Measurements from ENCODE around the gene TRABD2B.

Gene TRABD2B

GRCh38 chr1:47766832-47767740 is 230.1 kb downstream of the TRABD2B start:
- DNase-seq = no peak

DNA sequence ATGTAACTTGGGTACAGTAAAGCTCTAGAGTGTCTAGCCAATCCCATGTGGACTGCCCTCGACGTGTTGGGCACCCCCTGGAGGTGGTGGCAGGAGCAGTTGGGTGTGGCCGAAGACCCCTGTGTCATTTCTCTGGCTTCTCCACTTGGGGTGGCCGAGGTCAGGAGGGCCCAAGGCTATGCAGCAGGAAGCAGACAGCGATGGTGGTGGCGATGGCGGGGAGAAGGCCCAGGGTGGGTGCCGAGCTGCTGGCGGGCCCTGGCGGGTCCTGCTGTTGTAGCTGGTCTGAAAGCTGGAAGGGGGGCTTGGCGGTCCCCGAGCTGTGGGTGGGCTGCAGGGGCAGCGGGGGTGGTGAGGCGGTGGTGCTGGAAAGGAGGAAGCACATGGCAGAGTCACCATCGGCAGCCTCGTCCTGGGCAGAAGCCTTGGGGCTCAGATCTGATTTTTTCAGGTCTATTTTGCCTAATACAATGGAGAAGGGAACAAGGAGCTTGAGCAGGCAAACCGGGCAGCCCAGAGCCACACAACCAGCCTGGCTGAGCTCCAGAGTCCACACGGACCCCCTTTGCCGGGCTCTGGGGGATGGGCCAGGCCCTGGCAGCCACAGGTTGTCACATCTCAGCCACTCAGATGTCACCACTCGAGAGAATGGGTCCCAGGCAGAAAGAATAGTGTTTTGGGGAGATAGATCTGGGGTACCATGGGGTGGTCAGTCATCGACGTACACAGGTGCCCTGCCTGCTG is 231.3 kb downstream of the TRABD2B start:
- no peak for DNase-seq

- no peak for DNase-seq
Observed at GRCh38 chr1:47765236-47765635, 231.9 kb downstream of the TRABD2B start.

- no peak for DNase-seq
Observed at GRCh38 chr1:47764461-47765046, 232.6 kb downstream of the TRABD2B start.

DNA sequence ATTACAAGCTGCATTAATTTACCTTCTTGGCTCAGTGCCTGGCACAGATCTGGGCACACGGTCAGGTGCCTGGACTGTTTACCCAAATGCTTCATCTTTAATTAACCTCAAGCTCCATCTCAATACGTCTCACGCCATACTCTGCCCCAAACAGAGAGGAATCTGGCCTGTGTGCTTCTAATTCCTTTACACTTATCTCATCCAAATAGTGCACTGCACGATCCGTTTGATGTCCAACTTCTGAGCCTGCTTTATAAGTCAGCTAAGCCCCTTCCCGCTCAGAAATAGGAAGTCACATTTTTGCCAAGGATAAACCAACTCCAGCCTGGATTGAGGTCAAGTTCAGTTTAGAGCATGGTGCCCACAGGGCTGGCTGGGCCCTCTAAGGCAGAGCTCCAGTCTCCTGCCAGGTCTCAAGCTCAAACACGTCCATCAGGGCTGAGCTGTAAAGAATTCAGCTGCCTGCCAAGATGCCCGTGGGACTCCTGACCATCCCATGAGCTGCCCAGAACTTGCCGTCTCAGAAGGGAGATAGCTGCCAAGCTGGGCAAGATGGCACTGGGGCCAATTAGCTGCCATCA is 233.5 kb downstream of the TRABD2B start:
- no peak for DNase-seq

DNA sequence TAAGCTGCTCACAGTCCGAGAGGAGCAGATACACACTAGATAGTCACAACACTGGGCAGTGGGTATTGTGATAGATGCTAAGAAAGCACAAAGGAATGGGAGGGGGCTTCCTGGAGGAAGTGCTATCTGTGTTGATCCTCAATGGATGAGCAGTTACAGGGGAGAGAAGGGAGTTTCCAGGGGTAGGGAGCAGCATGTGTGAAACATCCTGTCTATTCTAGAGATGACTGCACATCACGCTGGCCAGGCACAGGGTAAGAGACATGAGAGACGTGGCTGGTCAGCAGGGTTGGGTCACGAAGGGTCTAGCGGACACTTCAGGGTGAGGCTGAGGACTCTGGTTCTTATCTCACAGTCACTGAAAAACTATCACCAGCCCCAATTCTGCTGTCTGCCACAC is 235.2 kb downstream of the TRABD2B start:
- DNase-seq = no peak

DNA sequence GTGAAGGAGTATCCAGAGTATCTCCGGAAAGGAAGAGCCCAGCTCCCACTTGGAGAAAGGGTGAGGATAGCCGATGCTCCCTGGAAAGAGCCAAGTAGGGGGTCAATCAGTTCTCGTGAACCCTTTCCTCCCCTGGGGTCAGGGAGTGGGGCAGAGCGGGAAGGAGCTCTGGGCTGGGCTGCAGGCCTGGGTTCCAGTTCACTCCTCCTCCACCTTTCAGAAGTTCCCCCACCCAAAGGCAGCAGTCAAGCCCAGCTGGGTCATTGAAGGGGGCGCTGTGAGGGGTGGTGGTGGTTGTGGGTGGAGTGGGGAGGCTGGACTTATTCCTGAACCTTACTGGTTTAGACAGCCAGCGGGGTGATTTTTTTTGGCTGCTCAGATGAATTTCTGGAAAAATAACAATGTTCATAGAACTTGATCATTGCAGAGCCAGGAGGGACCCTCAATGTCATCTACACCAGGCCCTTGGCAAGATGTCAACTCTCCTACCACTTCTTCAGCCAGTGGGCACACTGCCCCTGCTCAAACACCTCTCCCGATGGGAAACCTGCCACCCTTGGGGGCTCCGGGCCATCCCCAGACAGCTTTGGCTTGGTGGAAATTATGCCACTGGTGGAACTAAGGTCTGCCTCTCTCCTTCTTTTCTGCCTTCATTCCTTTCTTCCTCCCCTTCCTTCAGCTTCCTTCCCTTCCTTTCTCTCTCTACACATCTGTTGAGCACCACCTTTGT is 235.8 kb downstream of the TRABD2B start:
- no peak for DNase-seq

GRCh38 chr1:47759936-47760629 is 237.1 kb downstream of the TRABD2B start:
- DNase-seq = no peak

GRCh38 chr1:47759251-47759935 is 237.8 kb downstream of the TRABD2B start:
- DNase-seq = no peak

GRCh38 chr1:47758341-47759250 is 238.6 kb downstream of the TRABD2B start:
- no peak for DNase-seq

DNA sequence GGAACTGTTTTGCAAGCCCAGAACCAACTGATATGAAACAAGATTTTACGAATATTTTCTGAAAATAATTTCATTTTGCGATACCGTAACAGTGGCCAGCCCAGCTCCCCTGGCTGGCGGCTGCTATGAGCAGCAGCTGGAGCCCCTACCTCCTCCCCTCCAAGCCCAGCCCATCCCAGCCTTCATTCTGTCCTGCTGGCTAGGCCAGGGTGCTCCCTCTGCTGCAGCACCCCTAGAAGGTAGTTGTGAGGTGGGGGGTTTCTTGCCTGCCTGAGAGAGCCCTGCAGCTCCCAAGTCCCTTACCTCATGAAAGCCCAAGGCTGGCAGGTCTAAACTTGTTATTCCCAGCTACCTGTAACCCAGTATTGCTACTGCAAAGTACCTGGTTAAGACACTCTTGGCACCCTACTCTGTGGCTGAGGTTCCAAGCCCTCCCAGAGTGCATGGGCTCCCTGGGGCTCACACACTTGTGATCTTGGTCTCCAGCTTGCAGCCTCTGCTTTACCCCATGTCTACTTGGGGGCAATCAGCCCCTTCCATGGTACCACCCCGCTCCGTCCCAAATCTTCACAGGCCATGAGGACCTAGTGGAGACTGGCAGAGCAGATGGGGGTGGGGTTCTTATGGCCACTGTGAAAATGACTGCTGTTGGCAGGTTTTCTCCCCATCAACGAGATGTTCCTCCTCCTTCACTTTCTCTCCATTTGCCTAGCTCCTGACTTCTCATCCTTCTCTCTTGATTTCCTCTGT is 239.8 kb downstream of the TRABD2B start:
- DNase-seq = no peak

GRCh38 chr1:47756411-47756810 is 240.8 kb downstream of the TRABD2B start:
- DNase-seq = no peak

DNA sequence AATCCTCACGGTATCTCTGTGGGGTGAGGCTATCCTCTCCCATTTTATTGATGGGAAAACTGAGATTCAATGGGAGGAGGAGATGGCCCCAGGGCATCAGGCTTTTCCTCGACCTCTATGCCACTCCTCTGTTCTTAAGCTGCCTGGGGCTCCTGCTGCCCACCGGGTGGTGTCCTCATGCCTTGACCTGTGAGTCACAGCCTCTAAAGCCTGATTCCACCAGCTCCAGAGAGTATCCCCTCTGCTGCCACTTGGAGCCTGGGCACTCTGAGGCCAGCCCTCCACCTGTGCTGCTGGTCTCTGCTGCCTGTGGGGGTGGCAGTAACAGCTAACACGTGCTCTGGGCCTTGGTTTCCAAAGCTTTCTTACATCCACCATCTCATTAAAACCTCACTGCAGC is 241.2 kb downstream of the TRABD2B start:
- no peak for DNase-seq

GRCh38 chr1:47755101-47755990 is 241.8 kb downstream of the TRABD2B start:
- DNase-seq = peak; percentile 9 to 31

- no peak for DNase-seq
Observed at GRCh38 chr1:47754221-47754620, 243.0 kb downstream of the TRABD2B start.

DNA sequence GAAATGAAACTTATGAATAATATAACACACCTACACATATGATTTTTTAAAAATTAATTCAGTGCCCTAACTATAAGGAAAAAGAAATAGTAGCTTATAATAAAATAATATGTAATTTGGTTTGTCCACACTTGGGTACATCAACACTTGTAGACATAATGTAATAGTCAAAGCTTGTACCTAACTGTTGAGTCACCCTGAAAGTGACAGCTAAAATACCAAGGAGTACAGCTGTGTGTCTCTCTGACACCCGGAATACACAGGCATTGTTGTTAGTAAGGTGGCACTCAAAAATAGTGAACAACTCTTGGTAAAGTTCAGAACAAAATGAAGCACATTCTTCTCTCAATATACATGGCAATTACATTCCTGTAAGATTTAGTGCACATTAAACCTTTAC is 243.4 kb downstream of the TRABD2B start:
- DNase-seq = no peak

DNA sequence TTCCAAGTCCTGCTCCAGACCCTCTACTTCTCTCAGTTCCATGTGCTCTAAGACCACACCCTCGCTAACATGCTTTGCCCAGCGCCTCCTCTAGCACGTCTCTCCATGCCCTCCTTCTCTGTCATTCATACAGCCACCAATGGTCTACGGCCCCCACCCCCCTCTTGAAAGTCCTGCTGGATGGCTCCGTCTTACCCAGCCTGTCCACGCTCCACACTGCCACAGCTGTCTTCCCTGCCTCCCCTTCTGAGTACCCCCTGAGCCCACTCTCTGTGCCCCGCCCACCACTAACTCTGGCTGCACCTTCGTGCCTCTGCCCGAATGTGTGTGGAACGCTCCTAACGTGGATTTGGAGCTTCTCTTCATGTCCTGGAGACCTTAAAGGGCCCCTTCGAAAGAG is 244.6 kb downstream of the TRABD2B start:
- DNase-seq = no peak

GRCh38 chr1:47751996-47752451 is 245.2 kb downstream of the TRABD2B start:
- DNase-seq = no peak

Measured in CD4-positive, alpha-beta T cell treated with Interferon alpha-2 for 1 hour (primary cell).